Measurements from ENCODE around the gene LBHD2. TPM values are rescaled to one million over a fixed set of nuclear protein-coding genes. Genes with fewer than 3 reads are reported as not detected.
"Not testable (repeated sequence)": the region's sequence is repeated elsewhere in the genome, so short reads cannot be mapped to it uniquely, and the experiment has no call there.

Gene LBHD2
- not detected for polyA plus RNA-seq

DNA sequence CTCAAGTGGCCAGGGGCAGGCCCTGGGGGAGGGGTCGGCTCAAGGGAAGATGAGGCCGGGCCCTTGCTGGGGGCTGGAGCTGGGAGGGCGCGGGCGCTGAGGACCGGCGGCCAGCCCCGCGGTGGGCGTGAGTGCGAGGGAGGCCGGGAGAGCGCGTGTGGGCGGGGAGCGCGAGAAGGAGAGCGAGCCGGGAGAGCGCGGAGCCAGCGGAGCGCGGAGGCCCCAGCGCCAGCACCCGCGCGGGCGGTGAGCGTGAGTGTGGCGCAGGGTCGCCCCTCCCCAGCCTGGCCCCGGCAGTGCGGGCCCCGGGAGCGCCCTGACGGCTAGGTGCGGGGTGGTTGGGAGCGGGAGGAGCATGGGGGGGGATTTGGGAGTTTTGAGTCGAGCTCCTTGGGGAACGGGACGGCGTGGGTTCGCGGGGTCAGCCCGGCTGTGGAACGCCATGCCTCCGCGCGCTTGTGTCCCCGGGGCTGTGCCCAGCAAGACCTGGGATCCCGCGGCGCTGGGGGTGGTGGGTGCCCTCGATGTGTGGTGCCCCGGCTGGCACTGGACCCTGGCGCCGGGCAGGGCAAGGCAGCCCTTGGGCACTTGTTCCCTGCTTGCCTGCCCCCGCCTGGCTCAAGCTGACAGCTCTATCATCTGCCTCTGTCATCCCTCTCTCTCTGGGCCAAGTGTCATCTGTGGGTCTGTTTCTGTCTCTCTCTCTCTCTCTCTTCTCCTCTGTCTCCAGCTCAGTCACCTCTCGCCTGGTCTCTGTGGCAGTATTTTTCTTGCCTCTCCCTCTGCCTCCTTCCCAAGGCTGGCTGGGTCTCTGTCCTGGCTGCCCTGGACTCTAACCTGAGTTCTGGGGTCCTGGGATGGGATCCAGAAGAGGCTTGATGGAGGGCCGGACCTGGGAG, at the start of gene LBHD2:
Gene LBHD2, plus strand, starts transcription at position 190 of the 899 bp plus-strand sequence. CDS start 1,803 bp downstream, outside the sequence.
- Mint-ChIP-seq H3K36me3 (no peaks in the 10 kb centered on the region), H3K4me1 (no peaks in the 10 kb centered on the region), H3K9me3 (no peaks in the 10 kb centered on the region), H3K27me3 (ENCODE audit: low read depth in 3 of 3) (peaks cover 0 to 3% (median 2%) of the 10 kb centered on the region in 3 donors), H3K4me3 (no peak within 1 kb of the TSS), H3K27ac (no peak within 1 kb of the TSS)
- no peak for DNase-seq

- no peak for DNase-seq
- Mint-ChIP-seq H3K4me1 (no peaks in the 10 kb centered on the region), H3K27ac (no peak overlapping the region), H3K4me3 (no peak overlapping the region), H3K27me3 (ENCODE audit: low read depth in 3 of 3) (peaks cover 0 to 15% (median 14%) of the 10 kb centered on the region in 3 donors), H3K36me3 (no peaks in the 10 kb centered on the region), H3K9me3 (no peaks in the 10 kb centered on the region)
These were observed 42.5 kb upstream of the LBHD2 start for GRCh38 chr14:103041464-103041863.

GRCh38 chr14:103043257-103044015, 40.6 kb upstream of the LBHD2 start:
- no peaks in the 10 kb centered on the region for H3K4me1 Mint-ChIP-seq
- peaks cover 6 to 12% (median 11%) of the 10 kb centered on the region in 3 donors for H3K27me3 Mint-ChIP-seq (ENCODE audit: low read depth in 3 of 3)
- no peak overlapping the region for H3K4me3 Mint-ChIP-seq
- H3K36me3 Mint-ChIP-seq, result no peaks in the 10 kb centered on the region
- H3K27ac Mint-ChIP-seq, result no peak overlapping the region
- no peaks in the 10 kb centered on the region for H3K9me3 Mint-ChIP-seq
- no peak for DNase-seq

GRCh38 chr14:103045371-103045869, 38.6 kb upstream of the LBHD2 start:
- H3K27ac Mint-ChIP-seq, result peak overlapping the region in 1 of 6 donors; percentile 35

DNA sequence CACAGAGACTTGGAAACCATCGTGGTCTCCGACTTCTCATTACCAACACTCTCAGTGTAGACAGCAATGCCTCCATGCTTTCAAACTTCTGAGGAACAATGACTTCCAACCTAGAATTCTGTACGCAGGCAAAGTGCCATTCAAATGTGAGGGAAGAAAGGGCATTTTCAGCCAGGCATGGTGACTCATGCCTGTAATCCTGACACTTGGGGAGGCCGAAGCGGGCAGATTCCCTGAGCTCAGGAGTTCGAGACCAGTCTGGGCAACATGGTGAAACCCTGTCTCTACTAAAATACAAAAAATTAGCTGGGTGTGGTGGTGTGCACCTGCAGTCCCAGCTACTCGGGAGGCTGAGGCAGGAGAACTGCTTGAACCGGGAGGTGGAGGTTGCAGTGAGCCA, 36.6 kb upstream of the LBHD2 start:
- peaks cover 4 to 14% (median 6%) of the 10 kb centered on the region in 3 donors for H3K27me3 Mint-ChIP-seq (ENCODE audit: low read depth in 3 of 3)
- H3K36me3 Mint-ChIP-seq, H3K4me1 Mint-ChIP-seq, H3K27ac Mint-ChIP-seq, H3K9me3 Mint-ChIP-seq, H3K4me3 Mint-ChIP-seq, DNase-seq: not testable (repeated sequence)

More at GRCh38 chr14:103045371-103045869, 38.6 kb upstream of the LBHD2 start:
- no peak for DNase-seq
- H3K27me3 Mint-ChIP-seq (ENCODE audit: low read depth in 3 of 3), result peaks cover 4 to 17% (median 6%) of the 10 kb centered on the region in 3 donors
- no peaks in the 10 kb centered on the region for H3K9me3 Mint-ChIP-seq
- H3K36me3 Mint-ChIP-seq, result no peaks in the 10 kb centered on the region
- no peaks in the 10 kb centered on the region for H3K4me1 Mint-ChIP-seq
- no peak overlapping the region for H3K4me3 Mint-ChIP-seq

DNA sequence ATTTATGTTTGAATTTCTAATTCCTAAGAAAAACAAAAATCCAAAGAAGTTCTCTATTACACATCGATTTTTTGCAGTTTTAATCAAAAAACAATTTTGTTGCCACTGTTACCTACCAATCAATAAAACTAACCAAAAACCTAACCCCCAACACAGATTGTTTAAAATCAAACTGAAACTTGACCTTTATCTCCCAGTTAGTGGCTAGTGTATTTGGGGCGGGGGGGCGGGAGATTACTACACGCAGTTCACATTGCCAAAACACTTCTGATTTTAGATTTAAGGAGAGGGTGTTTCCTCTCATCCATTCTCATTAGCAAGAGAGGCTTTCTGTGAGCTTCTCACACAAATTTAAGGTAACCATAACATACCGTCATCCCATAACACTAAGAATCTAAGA, 33.1 kb upstream of the LBHD2 start:
- H3K36me3 Mint-ChIP-seq, result no peaks in the 10 kb centered on the region
- peaks cover 14 to 20% (median 14%) of the 10 kb centered on the region in 3 donors for H3K27me3 Mint-ChIP-seq (ENCODE audit: low read depth in 3 of 3)
- no peak overlapping the region for H3K4me3 Mint-ChIP-seq
- no peaks in the 10 kb centered on the region for H3K9me3 Mint-ChIP-seq
- DNase-seq, result no peak
- peaks cover 0 to 1% of the 10 kb centered on the region in 2 donors for H3K4me1 Mint-ChIP-seq
- no peak overlapping the region for H3K27ac Mint-ChIP-seq

DNA sequence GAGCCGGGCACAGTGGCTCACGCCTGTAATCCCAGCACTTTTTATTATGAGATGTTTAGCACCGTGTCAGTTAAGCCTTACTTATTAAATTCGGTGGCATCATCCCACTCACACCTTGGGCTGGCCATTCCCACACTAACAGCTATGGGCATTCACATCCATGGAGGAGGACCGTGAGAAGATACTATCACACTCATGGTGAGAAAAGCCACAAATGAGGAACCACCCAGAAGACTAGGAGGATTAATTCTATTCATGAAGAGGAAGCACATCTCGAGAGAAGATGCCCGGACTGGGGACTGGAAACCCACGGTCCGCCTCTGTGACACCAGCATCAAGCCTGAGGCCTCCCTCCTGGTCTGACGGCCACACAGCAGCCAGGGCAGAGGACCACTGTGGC, 31.6 kb upstream of the LBHD2 start:
- peaks cover 17 to 18% (median 18%) of the 10 kb centered on the region in 3 donors for H3K27me3 Mint-ChIP-seq (ENCODE audit: low read depth in 3 of 3)
- no peaks in the 10 kb centered on the region for H3K9me3 Mint-ChIP-seq
- H3K4me1 Mint-ChIP-seq, result peaks cover 0 to 3% of the 10 kb centered on the region in 2 donors
- no peak overlapping the region for H3K4me3 Mint-ChIP-seq
- H3K36me3 Mint-ChIP-seq, result no peaks in the 10 kb centered on the region
- DNase-seq, result no peak
- no peak overlapping the region for H3K27ac Mint-ChIP-seq

DNA sequence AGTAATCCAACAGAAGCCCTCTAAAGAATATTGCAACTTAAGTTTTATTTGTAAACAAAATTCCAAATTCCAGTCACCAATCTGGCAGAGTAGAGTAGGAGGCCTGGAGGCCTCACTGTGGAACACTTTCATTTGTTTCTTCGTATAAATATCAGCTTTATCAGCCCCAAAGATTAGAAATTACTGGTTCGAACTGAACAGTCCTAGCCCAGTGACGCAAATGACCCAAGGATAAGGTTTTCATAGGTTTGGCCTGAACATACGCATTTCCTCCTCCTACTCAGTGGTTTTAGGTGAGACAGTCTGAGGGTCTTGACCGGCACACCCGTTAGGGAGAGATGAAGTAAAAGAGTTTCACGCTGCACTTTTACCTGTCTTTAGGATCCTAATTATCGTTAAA, 28.3 kb upstream of the LBHD2 start:
- H3K9me3 Mint-ChIP-seq, result no peaks in the 10 kb centered on the region
- DNase-seq, result no peak
- no peaks in the 10 kb centered on the region for H3K36me3 Mint-ChIP-seq
- peaks cover 0 to 6% of the 10 kb centered on the region in 2 donors for H3K4me1 Mint-ChIP-seq
- peaks cover 18 to 37% (median 24%) of the 10 kb centered on the region in 3 donors for H3K27me3 Mint-ChIP-seq (ENCODE audit: low read depth in 3 of 3)
- H3K4me3 Mint-ChIP-seq, result peak overlapping the region; percentile 43 to 75 (median 71)
- no peak overlapping the region for H3K27ac Mint-ChIP-seq

- H3K27me3 Mint-ChIP-seq (ENCODE audit: low read depth in 3 of 3), result peaks cover 18 to 37% (median 23%) of the 10 kb centered on the region in 3 donors
These were observed 27.5 kb upstream of the LBHD2 start for GRCh38 chr14:103056322-103057027.

GRCh38 chr14:103057028-103057371, 27.0 kb upstream of the LBHD2 start:
- DNase-seq, result no peak
- Mint-ChIP-seq H3K27ac (no peak overlapping the region), H3K4me1 (peaks cover 0 to 6% of the 10 kb centered on the region in 2 donors), H3K4me3 (no peak overlapping the region), H3K36me3 (no peaks in the 10 kb centered on the region), H3K9me3 (no peaks in the 10 kb centered on the region), H3K27me3 (ENCODE audit: low read depth in 3 of 3) (peaks cover 18 to 37% (median 23%) of the 10 kb centered on the region in 3 donors)

More at GRCh38 chr14:103056322-103057027, 27.5 kb upstream of the LBHD2 start:
- H3K4me3 Mint-ChIP-seq, result peak overlapping the region; percentile 57 to 75 (median 71)
- peaks cover 0 to 6% of the 10 kb centered on the region in 2 donors for H3K4me1 Mint-ChIP-seq
- H3K36me3 Mint-ChIP-seq, result no peaks in the 10 kb centered on the region
- no peak overlapping the region for H3K27ac Mint-ChIP-seq
- no peaks in the 10 kb centered on the region for H3K9me3 Mint-ChIP-seq
- DNase-seq, result no peak

DNA sequence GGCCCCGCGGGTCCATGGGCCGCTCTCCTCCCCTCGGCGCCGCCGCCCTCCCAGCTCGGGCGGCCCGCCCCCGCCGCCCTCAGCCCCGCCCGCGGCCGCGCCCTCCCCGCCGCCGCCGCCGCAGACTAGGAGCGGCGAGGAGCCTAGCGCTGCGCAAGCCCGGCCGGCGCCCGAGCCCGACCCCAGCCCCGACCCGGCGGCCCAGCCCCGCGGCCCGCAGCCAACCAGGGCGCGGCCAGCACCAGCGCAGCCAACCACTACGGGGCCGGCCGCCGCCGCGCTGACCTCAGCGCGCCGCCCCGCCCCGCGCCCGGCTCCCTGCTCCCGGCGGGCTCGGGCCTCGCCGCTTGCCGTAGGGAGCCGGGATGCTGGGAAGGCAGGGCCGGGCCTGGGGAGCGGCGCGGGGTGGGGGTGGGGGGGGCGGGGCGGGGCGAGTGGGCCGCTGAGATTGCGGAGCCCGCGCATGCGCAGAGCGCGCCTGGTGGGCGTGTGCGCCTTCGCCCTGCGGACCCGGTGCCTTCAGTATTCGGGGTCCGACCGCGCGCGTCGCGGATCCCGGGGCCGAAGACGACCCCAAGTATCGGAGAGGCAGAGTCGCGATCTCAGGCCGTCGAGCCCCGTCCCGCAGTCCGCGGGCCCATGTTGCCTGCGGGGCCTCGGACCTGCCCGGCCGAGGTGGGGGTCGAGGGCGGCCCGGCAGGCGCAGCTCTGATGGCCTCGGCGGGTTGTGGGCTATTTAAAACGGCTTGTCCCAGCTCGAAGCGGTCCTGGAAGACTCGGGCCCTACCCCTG, 26.4 kb upstream of the LBHD2 start, which contains the start of gene CDC42BPB:
Gene CDC42BPB, minus strand, starts transcription at position 178 of the 792 bp plus-strand sequence. CDS start 376 bp downstream, outside the sequence.
- H3K4me1 Mint-ChIP-seq, result peaks cover 0 to 6% of the 10 kb centered on the region in 2 donors
- H3K4me3 Mint-ChIP-seq, result peak within 1 kb of the TSS; percentile 38 to 74 (median 57)
- H3K27ac Mint-ChIP-seq, result no peak within 1 kb of the TSS
- no peaks in the 10 kb centered on the region for H3K36me3 Mint-ChIP-seq
- no peaks in the 10 kb centered on the region for H3K9me3 Mint-ChIP-seq
- DNase-seq, result peak; percentile 39 to 45 (median 44)
- peaks cover 19 to 37% (median 23%) of the 10 kb centered on the region in 3 donors for H3K27me3 Mint-ChIP-seq (ENCODE audit: low read depth in 3 of 3)

GRCh38 chr14:103058164-103059055, 25.6 kb upstream of the LBHD2 start:
- peaks cover 0 to 6% of the 10 kb centered on the region in 2 donors for H3K4me1 Mint-ChIP-seq
- no peak for DNase-seq
- H3K27me3 Mint-ChIP-seq (ENCODE audit: low read depth in 3 of 3), result peaks cover 19 to 37% (median 20%) of the 10 kb centered on the region in 3 donors
- H3K9me3 Mint-ChIP-seq, result no peaks in the 10 kb centered on the region
- peak overlapping the region; percentile 39 to 74 (median 53) for H3K4me3 Mint-ChIP-seq
- no peaks in the 10 kb centered on the region for H3K36me3 Mint-ChIP-seq
- H3K27ac Mint-ChIP-seq, result no peak overlapping the region

Data from immature natural killer cell (primary cell).